GM12801 (cell line): Measurements from ENCODE around the gene KCNN3.

Source experiments
- CTCF ChIP-seq: IDR thresholded peaks from one replicate; pipeline ENCODE4 v1.5.1; 2011; ENCODE audit warnings: control low read depth; ENCODE audit not compliant: insufficient read length; ENCODE audit errors: extremely low read depth

Gene KCNN3

GRCh38 chr1:154770897-154771594 lies 99.0 kb downstream of the KCNN3 start:
- no peak for TF ChIP-seq CTCF

GRCh38 chr1:154769193-154769895 lies 100.7 kb downstream of the KCNN3 start:
- no peak for TF ChIP-seq CTCF

GRCh38 chr1:154768456-154769125 lies 101.5 kb downstream of the KCNN3 start:
- no peak for TF ChIP-seq CTCF

- TF ChIP-seq CTCF: no peak
These were observed 102.5 kb downstream of the KCNN3 start for GRCh38 chr1:154767315-154768240.

- no peak for TF ChIP-seq CTCF
These were observed 104.1 kb downstream of the KCNN3 start for GRCh38 chr1:154765970-154766369.

- no peak for TF ChIP-seq CTCF
These were observed 105.3 kb downstream of the KCNN3 start for GRCh38 chr1:154764773-154765172.
